Mesenteric fat pad (tissue), 1 donor: Measurements from ENCODE around the gene EEF1AKMT3. TPM values are rescaled to one million over a fixed set of nuclear protein-coding genes. Genes with fewer than 3 reads are reported as not detected.

Source experiments
- DNase-seq: peaks from one replicate; pipeline ENCODE4 v3.0.0-alpha.2; 2020; ENCODE audit warnings: low spot score
- total RNA-seq: library from RNA; stranded (reverse); fragmentation: NEBNext Ultra II Directional; extraction: Animal tissue kit (Norgen Biotek cat#: 25700); gene quantifications from one replicate; pipeline ENCODE4 v1.2.1, GENCODE V29; 2021
- donor health status: DM: yes; HTN: yes; CAD: no.

Gene EEF1AKMT3
- total RNA-seq, 1 donor from 2014 or later = 7.2 TPM

DNA sequence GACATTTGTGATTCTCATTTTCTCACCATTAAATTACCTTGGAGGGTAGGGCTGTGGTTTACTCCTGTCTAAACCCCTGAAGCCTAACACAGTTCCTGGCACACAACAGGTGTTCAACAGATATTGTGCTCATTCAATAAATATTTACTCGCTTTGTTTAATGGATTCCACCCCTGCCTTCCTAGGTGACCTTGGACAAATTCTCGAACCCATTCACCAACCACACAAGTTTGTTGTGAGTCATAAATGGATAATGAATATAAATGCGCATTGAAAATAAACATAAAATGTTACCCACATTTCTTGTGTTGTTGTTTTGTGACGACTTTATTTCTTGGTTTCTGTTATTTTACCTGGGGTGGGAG, 9.8 kb downstream of the EEF1AKMT3 start:
- DNase-seq = no peak

GRCh38 chr12:57782608-57783465, 10.4 kb downstream of the EEF1AKMT3 start, which contains the start of gene TSFM:
TSS of gene TSFM (plus strand) at chr12:57782787. CDS start at chr12:57782802, 15 bp downstream.
- DNase-seq = peak; percentile 98

DNA sequence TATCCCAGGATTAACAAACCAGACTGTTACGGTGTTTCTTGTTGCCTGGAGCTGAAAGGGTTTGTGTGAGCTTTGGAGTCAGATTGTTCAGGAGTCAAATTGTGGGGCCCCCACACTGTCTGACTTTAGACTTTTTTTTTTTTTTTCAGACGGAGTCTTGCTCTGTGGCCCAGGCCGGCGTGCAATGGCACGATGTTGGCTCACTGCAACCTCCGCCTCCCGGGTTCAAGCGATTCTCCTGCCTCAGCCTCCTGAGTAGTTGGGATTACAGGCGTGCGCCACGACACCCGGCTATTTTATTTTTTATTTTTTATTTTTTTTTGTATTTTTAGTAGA, 11.0 kb downstream of the EEF1AKMT3 start:
- DNase-seq = no peak

- no peak for DNase-seq
Observed at GRCh38 chr12:57783861-57784260, 11.4 kb downstream of the EEF1AKMT3 start.

DNA sequence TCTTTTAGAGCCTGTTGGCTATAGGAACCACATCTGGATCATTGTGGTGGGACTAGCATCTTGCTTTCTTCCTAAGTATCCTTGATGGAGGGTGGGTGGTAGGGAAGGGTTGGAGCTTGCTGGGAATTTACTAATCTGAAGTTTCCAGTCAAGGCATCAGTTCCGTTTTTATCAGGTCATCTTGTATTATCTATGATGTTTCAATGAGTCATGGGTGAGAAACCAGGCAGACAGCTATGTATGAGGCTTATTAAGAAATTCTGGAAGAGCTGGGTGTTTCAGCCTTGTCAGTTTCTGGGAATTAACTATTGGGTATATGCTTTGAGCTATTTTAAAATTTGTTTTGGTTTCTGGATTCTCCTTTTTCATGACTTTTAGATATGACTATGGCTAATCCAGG, 21.5 kb downstream of the EEF1AKMT3 start:
- no peak for DNase-seq

DNA sequence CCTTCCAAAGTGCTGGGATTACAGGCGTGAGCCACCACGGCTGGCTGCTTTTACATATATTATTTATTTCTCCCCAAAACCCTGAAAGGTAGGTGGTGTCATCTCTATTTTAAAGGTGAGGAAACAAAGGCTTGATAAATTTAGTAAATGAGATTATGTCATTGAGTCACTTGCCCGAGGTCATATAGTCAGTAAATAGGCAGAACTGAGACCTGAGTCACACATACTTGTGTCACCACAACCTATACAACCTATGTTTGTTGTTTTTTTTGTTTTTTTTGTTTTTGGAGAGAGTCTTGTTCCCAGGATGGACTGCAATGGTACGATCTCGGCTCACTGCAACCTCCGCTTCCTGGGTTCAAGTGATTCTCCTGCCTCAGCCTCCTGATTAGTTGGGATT, 22.9 kb downstream of the EEF1AKMT3 start:
- DNase-seq = no peak

GRCh38 chr12:57796996-57797395, 24.6 kb downstream of the EEF1AKMT3 start:
- no peak for DNase-seq

- DNase-seq = no peak
Observed at GRCh38 chr12:57797933-57798332, 25.5 kb downstream of the EEF1AKMT3 start.

DNA sequence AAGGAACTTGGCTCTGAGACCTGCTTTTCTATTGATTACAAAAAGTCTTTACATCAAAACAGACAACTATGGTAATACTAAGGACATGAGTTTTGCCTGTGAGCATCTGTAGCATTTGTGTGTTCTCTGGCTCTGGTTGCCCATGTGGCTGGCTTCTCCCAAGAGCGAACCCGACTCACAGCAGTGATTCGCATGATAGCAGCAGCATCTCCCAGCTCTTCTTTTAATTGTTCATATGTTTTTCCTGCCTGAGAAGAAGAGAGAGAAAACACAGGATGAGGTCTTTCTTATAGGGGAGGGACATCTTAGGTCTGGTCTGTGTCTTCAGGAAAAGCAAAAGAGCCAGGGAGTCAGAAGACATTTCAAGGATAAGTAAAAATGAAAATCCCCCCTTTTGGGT, 28.6 kb downstream of the EEF1AKMT3 start:
- no peak for DNase-seq

GRCh38 chr12:57802607-57803006, 30.2 kb downstream of the EEF1AKMT3 start:
- no peak for DNase-seq

DNA sequence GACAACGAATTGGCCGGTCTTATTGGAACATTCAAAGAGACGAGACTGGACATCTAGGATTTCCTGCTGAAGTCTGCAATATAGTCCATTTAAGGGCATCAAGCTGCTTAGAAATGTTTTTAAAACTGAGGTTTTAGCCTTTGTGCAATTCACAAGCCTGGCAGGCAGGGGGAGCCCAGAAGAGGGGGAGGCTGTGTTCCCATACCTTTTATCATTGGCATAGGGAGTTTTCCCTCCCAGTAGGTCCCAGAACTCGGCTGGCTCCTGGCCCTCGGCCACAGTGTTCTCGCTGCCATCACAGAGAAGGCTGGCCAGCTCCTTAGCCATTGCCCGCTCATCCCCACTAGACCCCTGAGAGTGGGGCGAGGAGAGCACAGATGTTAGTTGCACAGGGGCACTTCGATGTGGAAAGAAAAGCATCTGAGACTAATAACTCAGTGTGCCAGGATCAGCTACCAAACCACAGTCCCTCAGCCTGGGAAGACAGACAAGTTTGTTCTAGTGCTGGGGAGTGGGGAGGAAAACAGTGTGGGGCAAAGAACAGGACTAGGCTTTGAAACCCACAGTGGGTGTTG, 31.0 kb downstream of the EEF1AKMT3 start:
- no peak for DNase-seq

GRCh38 chr12:57806677-57807076, 34.3 kb downstream of the EEF1AKMT3 start:
- no peak for DNase-seq

- no peak for DNase-seq
Observed at GRCh38 chr12:57807285-57807684, 34.9 kb downstream of the EEF1AKMT3 start.

GRCh38 chr12:57808351-57808750, 35.9 kb downstream of the EEF1AKMT3 start:
- no peak for DNase-seq

GRCh38 chr12:57809425-57809824, 37.0 kb downstream of the EEF1AKMT3 start:
- no peak for DNase-seq

DNA sequence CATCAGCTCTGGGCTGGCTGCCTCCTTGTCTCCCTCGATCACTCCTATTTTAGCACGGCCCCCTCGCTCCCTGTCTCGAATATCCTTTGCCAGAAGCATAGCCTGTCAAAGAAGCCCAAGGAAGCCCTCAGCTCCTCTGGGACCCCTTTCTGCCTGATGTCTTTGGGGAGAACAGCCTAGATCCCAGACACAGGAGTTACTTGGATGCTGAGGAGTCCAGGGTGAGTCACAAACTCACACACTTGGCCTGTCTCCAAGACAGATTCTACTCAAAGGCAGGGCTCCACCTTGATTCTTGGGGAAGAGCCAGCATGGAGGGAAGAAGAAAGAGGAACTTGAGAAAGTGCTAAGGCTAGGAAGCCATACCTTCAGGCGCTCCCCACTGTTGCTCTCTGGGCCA, 38.0 kb downstream of the EEF1AKMT3 start:
- DNase-seq = peak; percentile 18

GRCh38 chr12:57811028-57811755, 38.8 kb downstream of the EEF1AKMT3 start:
- DNase-seq = peak; percentile 64

- DNase-seq = no peak
Observed at GRCh38 chr12:57813111-57813970, 40.9 kb downstream of the EEF1AKMT3 start.

DNA sequence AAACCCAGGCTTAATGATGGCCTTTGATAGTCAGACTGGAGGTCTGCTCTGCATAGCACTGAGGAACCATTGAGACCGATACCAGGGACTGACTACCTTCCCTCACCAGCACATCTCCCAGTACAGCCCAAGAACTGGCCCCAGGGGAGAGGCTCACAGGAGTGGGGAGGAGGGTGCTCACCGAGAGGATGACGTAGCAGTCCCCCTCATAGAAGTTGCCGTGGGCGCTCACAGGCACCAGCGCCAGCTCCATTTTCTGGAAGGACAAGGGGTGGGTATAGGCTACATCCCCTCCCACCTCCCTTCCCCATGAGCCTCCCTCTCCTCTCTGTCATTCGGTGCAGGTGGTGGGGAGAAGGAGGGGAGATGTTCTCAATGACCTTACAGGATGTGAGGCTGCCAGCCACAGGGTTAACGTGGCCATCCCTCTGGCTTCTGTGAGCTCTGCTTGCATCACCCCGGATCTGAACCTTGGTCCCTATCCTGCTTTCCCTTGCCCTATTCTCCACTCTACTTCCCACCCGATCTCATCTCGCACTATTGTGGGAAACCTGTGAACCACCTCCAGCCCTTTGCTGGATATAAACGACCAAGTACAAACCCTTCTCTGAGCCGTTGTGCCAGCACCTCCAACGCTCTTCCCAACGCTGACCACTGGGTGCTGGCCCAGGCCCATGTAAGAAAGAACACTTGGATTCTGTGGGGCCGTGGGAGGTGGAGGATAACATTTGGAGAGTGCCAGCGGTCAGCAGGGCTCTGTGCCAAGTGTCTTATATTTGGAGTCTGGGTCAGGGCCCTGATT, 41.8 kb downstream of the EEF1AKMT3 start:
- DNase-seq = no peak
